Measurements from ENCODE around the gene TAAR1. TPM values are rescaled to one million over a fixed set of nuclear protein-coding genes. Genes with fewer than 3 reads are reported as not detected.

The TAAR1 gene
- total RNA-seq, 1 donor from 2014 or later: not detected

- Histone ChIP-seq H3K27ac (no peak overlapping the region), H3K9me3 (no peaks in the 10 kb centered on the region), H3K4me3 (no peak overlapping the region), H3K4me1 (no peaks in the 10 kb centered on the region), H3K27me3 (no peaks in the 10 kb centered on the region), H3K36me3 (no peaks in the 10 kb centered on the region)
- no peak for DNase-seq (ENCODE audit: extremely low spot score in 2 of 2)
- intact Hi-C loops (cut with DNase I): no loop called here
- TF ChIP-seq POLR2A (IDR thresholded peaks at IDR 0.05) (no peak), POLR2AphosphoS5 (IDR thresholded peaks at IDR 0.05; ENCODE audit: insufficient read depth in 1 of 2, low read depth in 1 of 2) (no peak)
- TF ChIP-seq, protein P1, sequence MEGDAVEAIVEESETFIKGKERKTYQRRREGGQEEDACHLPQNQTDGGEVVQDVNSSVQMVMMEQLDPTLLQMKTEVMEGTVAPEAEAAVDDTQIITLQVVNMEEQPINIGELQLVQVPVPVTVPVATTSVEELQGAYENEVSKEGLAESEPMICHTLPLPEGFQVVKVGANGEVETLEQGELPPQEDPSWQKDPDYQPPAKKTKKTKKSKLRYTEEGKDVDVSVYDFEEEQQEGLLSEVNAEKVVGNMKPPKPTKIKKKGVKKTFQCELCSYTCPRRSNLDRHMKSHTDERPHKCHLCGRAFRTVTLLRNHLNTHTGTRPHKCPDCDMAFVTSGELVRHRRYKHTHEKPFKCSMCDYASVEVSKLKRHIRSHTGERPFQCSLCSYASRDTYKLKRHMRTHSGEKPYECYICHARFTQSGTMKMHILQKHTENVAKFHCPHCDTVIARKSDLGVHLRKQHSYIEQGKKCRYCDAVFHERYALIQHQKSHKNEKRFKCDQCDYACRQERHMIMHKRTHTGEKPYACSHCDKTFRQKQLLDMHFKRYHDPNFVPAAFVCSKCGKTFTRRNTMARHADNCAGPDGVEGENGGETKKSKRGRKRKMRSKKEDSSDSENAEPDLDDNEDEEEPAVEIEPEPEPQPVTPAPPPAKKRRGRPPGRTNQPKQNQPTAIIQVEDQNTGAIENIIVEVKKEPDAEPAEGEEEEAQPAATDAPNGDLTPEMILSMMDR (IDR thresholded peaks at IDR 0.05): no peak
Observed at GRCh38 chr6:132598473-132598872, 60.5 kb downstream of the TAAR1 start.

- Histone ChIP-seq H3K27ac (no peak overlapping the region), H3K27me3 (no peaks in the 10 kb centered on the region), H3K4me1 (no peaks in the 10 kb centered on the region), H3K36me3 (no peaks in the 10 kb centered on the region), H3K4me3 (no peak overlapping the region), H3K9me3 (no peaks in the 10 kb centered on the region)
- no peak for DNase-seq (ENCODE audit: extremely low spot score in 2 of 2)
- intact Hi-C loops (cut with DNase I): no loop called here
- TF ChIP-seq POLR2A (IDR thresholded peaks at IDR 0.05): no peak
- TF ChIP-seq, protein P1 (IDR thresholded peaks at IDR 0.05): no peak
- TF ChIP-seq POLR2AphosphoS5 (IDR thresholded peaks at IDR 0.05; ENCODE audit: insufficient read depth in 1 of 2, low read depth in 1 of 2): no peak
Observed at GRCh38 chr6:132596201-132596600, 62.8 kb downstream of the TAAR1 start.

Other genes starting within 250 kb of the TAAR1 start
- 26.8 TPM for gene STX7, start 146.1 kb downstream of the TAAR1 start, total RNA-seq
- gene TAAR9, start 120.9 kb downstream of the TAAR1 start, total RNA-seq: not detected
- gene TAAR8, start 106.5 kb downstream of the TAAR1 start, total RNA-seq: not detected
- gene TAAR6, start 88.9 kb downstream of the TAAR1 start, total RNA-seq: not detected
- gene TAAR5, start 69.4 kb downstream of the TAAR1 start, total RNA-seq: not detected
- not detected for gene TAAR2, start 34.9 kb downstream of the TAAR1 start, total RNA-seq
- 2.0 TPM for gene VNN1, start 54.9 kb upstream of the TAAR1 start, total RNA-seq
- 1.5 TPM for gene VNN2, start 98.7 kb upstream of the TAAR1 start, total RNA-seq
- 6.4 TPM for gene SLC18B1, start 139.5 kb upstream of the TAAR1 start, total RNA-seq
- gene RPS12, start 155.4 kb upstream of the TAAR1 start, total RNA-seq: 1,905 TPM